ENCODE data around the gene PALLD. TPM values are rescaled to one million over a fixed set of nuclear protein-coding genes. Genes with fewer than 3 reads are reported as not detected.
A peak's percentile ranks its signal among the peaks of the same experiment; 100 is the strongest.

Gene PALLD
- total RNA-seq, 2 experiments from 2014 or later, result 0.49 to 0.78 TPM

GRCh38 chr4:168551211-168551610 is 54.4 kb downstream of the PALLD start:
- H3K4me1 ChIP-seq (ENCODE audit: insufficient read depth, low read length), result no peaks in the 10 kb centered on the region
- no peaks in the 10 kb centered on the region for H3K36me3 ChIP-seq (ENCODE audit: insufficient read depth, low read length)
- TF ChIP-seq, protein P1, sequence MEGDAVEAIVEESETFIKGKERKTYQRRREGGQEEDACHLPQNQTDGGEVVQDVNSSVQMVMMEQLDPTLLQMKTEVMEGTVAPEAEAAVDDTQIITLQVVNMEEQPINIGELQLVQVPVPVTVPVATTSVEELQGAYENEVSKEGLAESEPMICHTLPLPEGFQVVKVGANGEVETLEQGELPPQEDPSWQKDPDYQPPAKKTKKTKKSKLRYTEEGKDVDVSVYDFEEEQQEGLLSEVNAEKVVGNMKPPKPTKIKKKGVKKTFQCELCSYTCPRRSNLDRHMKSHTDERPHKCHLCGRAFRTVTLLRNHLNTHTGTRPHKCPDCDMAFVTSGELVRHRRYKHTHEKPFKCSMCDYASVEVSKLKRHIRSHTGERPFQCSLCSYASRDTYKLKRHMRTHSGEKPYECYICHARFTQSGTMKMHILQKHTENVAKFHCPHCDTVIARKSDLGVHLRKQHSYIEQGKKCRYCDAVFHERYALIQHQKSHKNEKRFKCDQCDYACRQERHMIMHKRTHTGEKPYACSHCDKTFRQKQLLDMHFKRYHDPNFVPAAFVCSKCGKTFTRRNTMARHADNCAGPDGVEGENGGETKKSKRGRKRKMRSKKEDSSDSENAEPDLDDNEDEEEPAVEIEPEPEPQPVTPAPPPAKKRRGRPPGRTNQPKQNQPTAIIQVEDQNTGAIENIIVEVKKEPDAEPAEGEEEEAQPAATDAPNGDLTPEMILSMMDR (IDR thresholded peaks at IDR 0.05), result no peak
- Mint-ChIP-seq H3K4me1 (ENCODE audit: low read depth) (no peaks in the 10 kb centered on the region), H3K4me3 (no peak overlapping the region), H3K36me3 (ENCODE audit: low read depth) (no peaks in the 10 kb centered on the region), H3K9me3 (no peaks in the 10 kb centered on the region), H3K27me3 (peaks cover 5% of the 10 kb centered on the region), H3K27ac (no peak overlapping the region)
- H3K27ac ChIP-seq (ENCODE audit: low read depth in 1 of 2, low read length in 2 of 2), result no peak overlapping the region
- no peaks in the 10 kb centered on the region for H3K27me3 ChIP-seq (ENCODE audit: control insufficient read depth in 1 of 2, insufficient read depth in 2 of 2, low read length in 2 of 2)
- H3K9me3 ChIP-seq (ENCODE audit: control insufficient read depth in 1 of 2, insufficient read depth in 1 of 2, low read length in 2 of 2), result no peaks in the 10 kb centered on the region
- ChIA-PET CTCF (no interaction called here), POLR2A (no interaction called here)
- H3K4me3 ChIP-seq (ENCODE audit: low read length), result no peak overlapping the region
- intact Hi-C loops (cut with DNase I, micrococcal nuclease), result loop anchor here in 1 of 2 experiments (5.0 kb wide), 1 partner anchor 1529 kb away; no protein-coding TSS in a partner anchor
- no peak for DNase-seq
- no peak for ATAC-seq (ENCODE audit: poor library complexity)

- H3K9me3 Mint-ChIP-seq, result no peaks in the 10 kb centered on the region
- Histone ChIP-seq H3K36me3 (ENCODE audit: insufficient read depth, low read length) (no peaks in the 10 kb centered on the region), H3K27me3 (ENCODE audit: control insufficient read depth in 1 of 2, insufficient read depth in 2 of 2, low read length in 2 of 2) (no peaks in the 10 kb centered on the region), H3K9me3 (ENCODE audit: control insufficient read depth in 1 of 2, insufficient read depth in 1 of 2, low read length in 2 of 2) (no peaks in the 10 kb centered on the region), H3K4me1 (ENCODE audit: insufficient read depth, low read length) (no peaks in the 10 kb centered on the region), H3K4me3 (ENCODE audit: low read length) (no peak overlapping the region), H3K27ac (ENCODE audit: low read depth in 1 of 2, low read length in 2 of 2) (no peak overlapping the region)
- POLR2A ChIA-PET, result no interaction called here
- peak in 6 of 14 experiments; percentile 1 to 47 (median 20) for DNase-seq
- no peaks in the 10 kb centered on the region for H3K36me3 Mint-ChIP-seq (ENCODE audit: low read depth)
- CTCF ChIA-PET, result interaction anchor here (1.4 kb wide), 1 partner anchor 38 kb away, joined by 3 read pairs; no protein-coding TSS in a partner anchor
- H3K4me3 Mint-ChIP-seq, result no peak overlapping the region
- intact Hi-C loops (cut with DNase I, micrococcal nuclease), result loop anchor here in 1 of 2 experiments (5.0 kb wide), 1 partner anchor 1530 kb away; no protein-coding TSS in a partner anchor
- peaks cover 5% of the 10 kb centered on the region for H3K27me3 Mint-ChIP-seq
- peak; percentile 68 for ATAC-seq (ENCODE audit: poor library complexity)
- TF ChIP-seq, protein P1 (IDR thresholded peaks at IDR 0.05), result no peak
- no peaks in the 10 kb centered on the region for H3K4me1 Mint-ChIP-seq (ENCODE audit: low read depth)
- no peak overlapping the region for H3K27ac Mint-ChIP-seq
These were observed 55.3 kb downstream of the PALLD start for GRCh38 chr4:168551945-168552695.

- Mint-ChIP-seq H3K9me3 (no peaks in the 10 kb centered on the region), H3K4me3 (no peak overlapping the region), H3K27ac (no peak overlapping the region), H3K36me3 (ENCODE audit: low read depth) (no peaks in the 10 kb centered on the region), H3K4me1 (ENCODE audit: low read depth) (no peaks in the 10 kb centered on the region), H3K27me3 (peaks cover 10% of the 10 kb centered on the region)
- no peak for ATAC-seq (ENCODE audit: poor library complexity)
- CTCF ChIA-PET, result no interaction called here
- Histone ChIP-seq H3K36me3 (ENCODE audit: insufficient read depth, low read length) (no peaks in the 10 kb centered on the region), H3K27ac (ENCODE audit: low read depth in 1 of 2, low read length in 2 of 2) (no peak overlapping the region), H3K4me3 (ENCODE audit: low read length) (no peak overlapping the region), H3K27me3 (ENCODE audit: control insufficient read depth in 1 of 2, insufficient read depth in 2 of 2, low read length in 2 of 2) (no peaks in the 10 kb centered on the region), H3K9me3 (ENCODE audit: control insufficient read depth in 1 of 2, insufficient read depth in 1 of 2, low read length in 2 of 2) (peaks cover 0 to 3% of the 10 kb centered on the region in 2 experiments), H3K4me1 (ENCODE audit: insufficient read depth, low read length) (no peaks in the 10 kb centered on the region)
- POLR2A ChIA-PET, result no interaction called here
- DNase-seq, result no peak
- TF ChIP-seq, protein P1 (IDR thresholded peaks at IDR 0.05), result no peak
- intact Hi-C loops (cut with DNase I, micrococcal nuclease), result loop anchor here in 1 of 2 experiments (5.0 kb wide), 1 partner anchor 1532 kb away; no protein-coding TSS in a partner anchor
These were observed 57.0 kb downstream of the PALLD start for GRCh38 chr4:168553714-168554370.
